ENCODE measurements around the gene PLK5.

DNA sequence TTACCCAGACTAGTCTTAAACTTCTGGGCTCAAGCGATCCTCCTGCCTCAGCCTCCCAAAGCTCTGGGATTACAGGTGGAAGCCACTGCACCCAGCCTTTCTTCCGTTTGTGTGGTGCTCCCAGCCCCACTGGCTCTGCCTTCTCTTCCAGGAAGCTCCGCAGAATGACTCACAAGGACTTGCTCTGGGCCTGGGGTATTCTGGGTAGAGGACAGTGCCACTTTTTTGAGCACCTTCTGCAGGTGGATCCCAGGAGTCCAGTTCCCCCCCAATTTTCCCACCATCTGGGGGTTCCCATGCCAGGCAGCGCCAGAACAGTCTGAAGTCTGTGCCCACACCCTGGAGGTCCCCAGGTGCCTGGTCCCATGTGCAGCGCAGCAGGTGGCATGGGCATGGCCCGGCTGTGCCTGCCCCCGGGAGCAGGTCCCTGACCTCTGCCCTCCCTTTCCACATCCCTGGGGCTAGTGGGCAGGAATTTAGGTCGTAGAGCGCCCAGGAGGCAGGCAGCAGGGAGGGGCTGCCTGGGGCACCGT, 31.3 kb upstream of the PLK5 start:
- TF ChIP-seq, protein P1, sequence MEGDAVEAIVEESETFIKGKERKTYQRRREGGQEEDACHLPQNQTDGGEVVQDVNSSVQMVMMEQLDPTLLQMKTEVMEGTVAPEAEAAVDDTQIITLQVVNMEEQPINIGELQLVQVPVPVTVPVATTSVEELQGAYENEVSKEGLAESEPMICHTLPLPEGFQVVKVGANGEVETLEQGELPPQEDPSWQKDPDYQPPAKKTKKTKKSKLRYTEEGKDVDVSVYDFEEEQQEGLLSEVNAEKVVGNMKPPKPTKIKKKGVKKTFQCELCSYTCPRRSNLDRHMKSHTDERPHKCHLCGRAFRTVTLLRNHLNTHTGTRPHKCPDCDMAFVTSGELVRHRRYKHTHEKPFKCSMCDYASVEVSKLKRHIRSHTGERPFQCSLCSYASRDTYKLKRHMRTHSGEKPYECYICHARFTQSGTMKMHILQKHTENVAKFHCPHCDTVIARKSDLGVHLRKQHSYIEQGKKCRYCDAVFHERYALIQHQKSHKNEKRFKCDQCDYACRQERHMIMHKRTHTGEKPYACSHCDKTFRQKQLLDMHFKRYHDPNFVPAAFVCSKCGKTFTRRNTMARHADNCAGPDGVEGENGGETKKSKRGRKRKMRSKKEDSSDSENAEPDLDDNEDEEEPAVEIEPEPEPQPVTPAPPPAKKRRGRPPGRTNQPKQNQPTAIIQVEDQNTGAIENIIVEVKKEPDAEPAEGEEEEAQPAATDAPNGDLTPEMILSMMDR (IDR thresholded peaks at IDR 0.05) = no peak
- TF ChIP-seq POLR2A (IDR thresholded peaks at IDR 0.05) = no peak
- TF ChIP-seq EP300 (IDR thresholded peaks at IDR 0.05) = no peak
